ENCODE results near the gene EMB.
"Not testable (repeated sequence)": the region's sequence is repeated elsewhere in the genome, so short reads cannot be mapped to it uniquely, and the experiment has no call there.

Gene EMB

DNA sequence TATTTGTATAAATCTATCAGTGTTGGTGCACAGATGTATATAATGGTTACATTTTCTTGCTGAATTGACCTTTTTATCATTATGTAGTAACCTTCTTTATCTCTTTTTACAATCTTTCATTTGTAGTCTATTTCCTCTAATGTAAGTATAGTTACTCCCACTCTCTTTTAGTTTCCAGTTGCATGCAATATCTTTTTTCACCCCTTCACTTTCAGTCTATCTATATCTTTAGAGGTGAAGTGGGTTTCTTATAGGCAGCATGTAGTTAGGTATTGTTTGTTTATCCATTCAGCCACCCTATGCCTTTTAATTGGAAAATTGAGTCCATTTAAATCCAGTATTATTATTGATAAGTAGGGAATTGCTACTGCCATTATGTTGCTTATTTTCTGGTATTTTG lies 6.1 kb upstream of the EMB start:
- no peaks in the 10 kb centered on the region for H3K27me3 ChIP-seq (ENCODE audit: control insufficient read depth, insufficient read depth, low read length)
- H3K4me1 ChIP-seq (ENCODE audit: control insufficient read depth, insufficient read depth, low read length): peaks cover 2% of the 10 kb centered on the region; the same call in 1 of the 2 replicates
- H3K9me3 ChIP-seq (ENCODE audit: control insufficient read depth, insufficient read depth, low read length): no peaks in the 10 kb centered on the region
- no peak overlapping the region for H3K27ac ChIP-seq (ENCODE audit: low read depth, low read length)
- no peak overlapping the region for H3K4me3 ChIP-seq (ENCODE audit: low read depth, low read length)
- H3K9ac ChIP-seq (ENCODE audit: low read depth, low read length): no peak overlapping the region
- no peaks in the 10 kb centered on the region for H3K36me3 ChIP-seq (ENCODE audit: control insufficient read depth, insufficient read depth, low read length)

- H3K9ac ChIP-seq (ENCODE audit: low read depth, low read length): no peak overlapping the region
Observed at GRCh38 chr5:50445296-50445949, 4.3 kb upstream of the EMB start.

GRCh38 chr5:50442559-50443539 lies 1.8 kb upstream of the EMB start:
- not testable (repeated sequence) for H3K9me3 ChIP-seq (ENCODE audit: control insufficient read depth, insufficient read depth, low read length); H3K27ac ChIP-seq (ENCODE audit: low read depth, low read length); H3K27me3 ChIP-seq (ENCODE audit: control insufficient read depth, insufficient read depth, low read length); H3K4me3 ChIP-seq (ENCODE audit: low read depth, low read length); H3K9ac ChIP-seq (ENCODE audit: low read depth, low read length); H3K36me3 ChIP-seq (ENCODE audit: control insufficient read depth, insufficient read depth, low read length)
- H3K4me1 ChIP-seq (ENCODE audit: control insufficient read depth, insufficient read depth, low read length): peaks cover 10% of the 10 kb centered on the region

More at GRCh38 chr5:50445296-50445949, 4.3 kb upstream of the EMB start:
- H3K4me3 ChIP-seq (ENCODE audit: low read depth, low read length): no peak overlapping the region
- H3K9me3 ChIP-seq (ENCODE audit: control insufficient read depth, insufficient read depth, low read length): no peaks in the 10 kb centered on the region
- peaks cover 10% of the 10 kb centered on the region for H3K4me1 ChIP-seq (ENCODE audit: control insufficient read depth, insufficient read depth, low read length)
- no peaks in the 10 kb centered on the region for H3K36me3 ChIP-seq (ENCODE audit: control insufficient read depth, insufficient read depth, low read length)
- H3K27me3 ChIP-seq (ENCODE audit: control insufficient read depth, insufficient read depth, low read length): no peaks in the 10 kb centered on the region
- H3K27ac ChIP-seq (ENCODE audit: low read depth, low read length): no peak overlapping the region

DNA sequence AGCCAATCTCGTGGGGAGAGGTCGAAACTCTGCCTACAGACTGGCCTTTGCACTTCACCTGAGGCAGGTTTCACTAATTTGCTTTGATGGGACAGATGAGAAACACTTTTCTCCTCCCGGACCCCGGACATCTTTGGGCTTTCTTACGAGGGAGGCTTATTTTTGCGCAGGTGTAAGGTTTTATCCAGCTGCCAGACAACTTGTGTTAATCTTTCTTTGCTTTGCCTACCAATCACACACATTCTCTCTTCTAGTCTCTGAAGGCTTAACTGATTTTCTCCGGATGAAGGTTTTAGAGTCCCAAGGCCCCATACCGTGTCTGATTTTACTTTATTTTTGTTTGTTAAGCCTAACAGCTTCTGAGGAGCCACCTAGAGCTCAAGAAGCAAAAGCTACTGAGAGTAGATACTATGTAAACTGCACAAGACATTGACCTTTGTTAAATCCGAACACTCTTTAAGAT lies 436 bp upstream of the EMB start:
- H3K4me1 ChIP-seq (ENCODE audit: control insufficient read depth, insufficient read depth, low read length): peaks cover 10% of the 10 kb centered on the region
- H3K9me3 ChIP-seq (ENCODE audit: control insufficient read depth, insufficient read depth, low read length): no peaks in the 10 kb centered on the region
- H3K9ac ChIP-seq (ENCODE audit: low read depth, low read length): peak overlapping the region; percentile 83
- H3K27me3 ChIP-seq (ENCODE audit: control insufficient read depth, insufficient read depth, low read length): no peaks in the 10 kb centered on the region
- H3K4me3 ChIP-seq (ENCODE audit: low read depth, low read length): peak overlapping the region; percentile 87
- no peaks in the 10 kb centered on the region for H3K36me3 ChIP-seq (ENCODE audit: control insufficient read depth, insufficient read depth, low read length)
- H3K27ac ChIP-seq (ENCODE audit: low read depth, low read length): peak overlapping the region; percentile 71

GRCh38 chr5:50439221-50439620 lies 1.9 kb downstream of the EMB start:
- no peaks in the 10 kb centered on the region for H3K9me3 ChIP-seq (ENCODE audit: control insufficient read depth, insufficient read depth, low read length)
- no peak overlapping the region for H3K9ac ChIP-seq (ENCODE audit: low read depth, low read length)
- no peaks in the 10 kb centered on the region for H3K36me3 ChIP-seq (ENCODE audit: control insufficient read depth, insufficient read depth, low read length)
- H3K4me1 ChIP-seq (ENCODE audit: control insufficient read depth, insufficient read depth, low read length): peaks cover 10% of the 10 kb centered on the region
- H3K27me3 ChIP-seq (ENCODE audit: control insufficient read depth, insufficient read depth, low read length): no peaks in the 10 kb centered on the region
- no peak overlapping the region for H3K27ac ChIP-seq (ENCODE audit: low read depth, low read length)
- H3K4me3 ChIP-seq (ENCODE audit: low read depth, low read length): no peak overlapping the region

- H3K27me3 ChIP-seq (ENCODE audit: control insufficient read depth, insufficient read depth, low read length); H3K36me3 ChIP-seq (ENCODE audit: control insufficient read depth, insufficient read depth, low read length); H3K27ac ChIP-seq (ENCODE audit: low read depth, low read length); H3K9ac ChIP-seq (ENCODE audit: low read depth, low read length); H3K4me3 ChIP-seq (ENCODE audit: low read depth, low read length); H3K9me3 ChIP-seq (ENCODE audit: control insufficient read depth, insufficient read depth, low read length): not testable (repeated sequence)
- peaks cover 10% of the 10 kb centered on the region for H3K4me1 ChIP-seq (ENCODE audit: control insufficient read depth, insufficient read depth, low read length)
Observed at GRCh38 chr5:50438060-50438459, 3.0 kb downstream of the EMB start.

- no peaks in the 10 kb centered on the region for H3K4me1 ChIP-seq (ENCODE audit: control insufficient read depth, insufficient read depth, low read length)
- no peaks in the 10 kb centered on the region for H3K27me3 ChIP-seq (ENCODE audit: control insufficient read depth, insufficient read depth, low read length)
- H3K4me3 ChIP-seq (ENCODE audit: low read depth, low read length): no peak overlapping the region
- no peak overlapping the region for H3K27ac ChIP-seq (ENCODE audit: low read depth, low read length)
- H3K9ac ChIP-seq (ENCODE audit: low read depth, low read length): no peak overlapping the region
- no peaks in the 10 kb centered on the region for H3K36me3 ChIP-seq (ENCODE audit: control insufficient read depth, insufficient read depth, low read length)
- H3K9me3 ChIP-seq (ENCODE audit: control insufficient read depth, insufficient read depth, low read length): no peaks in the 10 kb centered on the region
Observed at GRCh38 chr5:50435168-50435567, 5.9 kb downstream of the EMB start.

- H3K9ac ChIP-seq (ENCODE audit: low read depth, low read length); H3K9me3 ChIP-seq (ENCODE audit: control insufficient read depth, insufficient read depth, low read length); H3K27ac ChIP-seq (ENCODE audit: low read depth, low read length); H3K4me1 ChIP-seq (ENCODE audit: control insufficient read depth, insufficient read depth, low read length); H3K27me3 ChIP-seq (ENCODE audit: control insufficient read depth, insufficient read depth, low read length); H3K4me3 ChIP-seq (ENCODE audit: low read depth, low read length); H3K36me3 ChIP-seq (ENCODE audit: control insufficient read depth, insufficient read depth, low read length): not testable (repeated sequence)
Observed at GRCh38 chr5:50431133-50431904, 9.8 kb downstream of the EMB start.

- H3K9me3 ChIP-seq (ENCODE audit: control insufficient read depth, insufficient read depth, low read length); H3K27ac ChIP-seq (ENCODE audit: low read depth, low read length); H3K4me1 ChIP-seq (ENCODE audit: control insufficient read depth, insufficient read depth, low read length); H3K4me3 ChIP-seq (ENCODE audit: low read depth, low read length); H3K9ac ChIP-seq (ENCODE audit: low read depth, low read length); H3K27me3 ChIP-seq (ENCODE audit: control insufficient read depth, insufficient read depth, low read length); H3K36me3 ChIP-seq (ENCODE audit: control insufficient read depth, insufficient read depth, low read length): not testable (repeated sequence)
Observed at GRCh38 chr5:50423100-50423799, 17.8 kb downstream of the EMB start.

DNA sequence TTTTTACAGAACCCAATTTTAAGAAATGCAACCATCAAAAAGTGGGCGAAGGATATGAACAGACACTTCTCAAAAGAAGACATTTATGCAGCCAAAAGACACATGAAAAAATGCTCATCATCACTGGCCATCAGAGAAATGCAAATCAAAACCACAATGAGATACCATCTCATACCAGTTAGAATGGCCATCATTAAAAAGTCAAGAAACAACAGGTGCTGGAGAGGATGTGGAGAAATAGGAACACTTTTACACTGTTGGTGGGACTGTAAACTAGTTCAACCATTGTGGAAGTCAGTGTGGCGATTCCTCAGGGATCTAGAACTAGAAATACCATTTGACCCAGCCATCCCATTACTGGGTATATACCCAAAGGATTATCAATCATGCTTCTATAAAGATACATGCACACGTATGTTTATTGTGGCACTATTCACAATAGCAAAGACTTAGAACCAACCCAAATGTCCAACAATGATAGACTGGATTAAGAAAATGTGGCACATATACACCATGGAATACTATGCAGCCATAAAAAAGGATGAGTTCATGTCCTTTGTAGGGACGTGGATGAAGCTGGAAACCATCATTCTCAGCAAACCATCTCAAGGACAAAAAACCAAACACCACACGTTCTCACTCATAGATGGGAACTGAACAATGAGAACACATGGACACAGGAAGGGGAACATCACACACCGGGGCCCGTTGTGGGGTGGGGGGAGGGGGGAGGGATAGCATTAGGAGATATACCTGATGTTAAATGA lies 19.7 kb downstream of the EMB start:
- H3K4me1 ChIP-seq (ENCODE audit: control insufficient read depth, insufficient read depth, low read length); H3K9ac ChIP-seq (ENCODE audit: low read depth, low read length); H3K27ac ChIP-seq (ENCODE audit: low read depth, low read length); H3K9me3 ChIP-seq (ENCODE audit: control insufficient read depth, insufficient read depth, low read length); H3K4me3 ChIP-seq (ENCODE audit: low read depth, low read length); H3K36me3 ChIP-seq (ENCODE audit: control insufficient read depth, insufficient read depth, low read length); H3K27me3 ChIP-seq (ENCODE audit: control insufficient read depth, insufficient read depth, low read length): not testable (repeated sequence)

Measured in HUES48 (cell line).